SK-N-SH (cell line): Measurements from ENCODE around the gene FHL2. TPM values are rescaled to one million over a fixed set of nuclear protein-coding genes. Genes with fewer than 3 reads are reported as not detected.

Source experiments
- CTCF ChIA-PET: fragments of 300-600, 350-600 bp; formaldehyde crosslinking; extraction: SDS; loops from one replicate; lab custom pipeline; 2021; lab: Yijun Ruan, JAX
- POLR2A ChIA-PET: fragments of 350-600 bp; sonication (Branson Sonifier 250); formaldehyde crosslinking; extraction: SDS; loops from one replicate; lab custom pipeline; 2020; ENCODE audit warnings: antibody characterized with exemption, inconsistent platforms; lab: Yijun Ruan, JAX
- DNase-seq: peaks from one replicate; pipeline ENCODE4 v3.0.0; 2012
- H2AFZ ChIP-seq: fragments of 200-600 bp; sonication (generic); 2 replicates; pipeline ENCODE4 v1.8.1; 2016; ENCODE audit warnings: antibody characterized with exemption, mild to moderate bottlenecking, low read depth
- H3F3A ChIP-seq: fragments of 200-600 bp; sonication (generic); replicated peaks from 2 replicates; pipeline ENCODE3; 2016; ENCODE audit warnings: antibody characterized with exemption, mild to moderate bottlenecking; ENCODE audit not compliant: insufficient read depth
- H3K27ac ChIP-seq, 2 experiments: fragments of 200-500 bp in 1 of 2; fragments of 200-600 bp in 1 of 2; sonication (Bioruptor generic) in 1 of 2; sonication (generic), shearing (Covaris generic) in 1 of 2; 2 replicates each; pipeline versions ENCODE4 v1.5.1 to v1.6.1; 2014 to 2016; ENCODE audit warnings: low read depth in 2 of 2, inconsistent platforms in 1 of 2, low read length in 1 of 2, mild to moderate bottlenecking in 1 of 2, mixed read lengths in 1 of 2
- H3K27me3 ChIP-seq: fragments of 200-600 bp; sonication (generic), shearing (Covaris generic); 2 replicates; pipeline ENCODE4 v1.6.1; 2016; ENCODE audit warnings: mixed run types; ENCODE audit not compliant: insufficient read depth
- H3K36me3 ChIP-seq, 2 experiments: fragments of 200-500 bp in 1 of 2; fragments of 200-600 bp in 1 of 2; sonication (Bioruptor generic) in 1 of 2; sonication (generic) in 1 of 2; replicated peaks in 1 of 2; 2 replicates each; pipeline versions ENCODE3 to v1.5.1; 2014 to 2016; ENCODE audit warnings: low read length in 1 of 2, mild to moderate bottlenecking in 1 of 2; ENCODE audit not compliant: insufficient read depth in 2 of 2, control insufficient read depth in 1 of 2
- H3K4me1 ChIP-seq, 2 experiments: fragments of 200-500 bp in 1 of 2; fragments of 200-600 bp in 1 of 2; sonication (Bioruptor generic) in 1 of 2; sonication (generic), shearing (Covaris generic) in 1 of 2; 2 replicates each; pipeline versions ENCODE4 v1.5.1 to v1.6.1; 2014 to 2016; ENCODE audit warnings: low read depth in 1 of 2, low read length in 1 of 2, mixed run types in 1 of 2; ENCODE audit not compliant: insufficient read depth in 2 of 2, control insufficient read depth in 1 of 2
- H3K4me2 ChIP-seq: fragments of 200-600 bp; sonication (generic), shearing (Covaris generic); 2 replicates; pipeline ENCODE4 v1.6.1; 2017; ENCODE audit warnings: mixed run types
- H3K4me3 ChIP-seq, 2 experiments: fragments of 200-500 bp in 1 of 2; fragments of 200-600 bp in 1 of 2; sonication (Bioruptor generic) in 1 of 2; sonication (generic), shearing (Covaris generic) in 1 of 2; 2 replicates each; pipeline versions ENCODE4 v1.5.1 to v1.8.1; 2014 to 2016; ENCODE audit warnings: low read depth in 2 of 2, inconsistent platforms in 1 of 2, low read length in 1 of 2, mild to moderate bottlenecking in 1 of 2, mixed read lengths in 1 of 2, moderate library complexity in 1 of 2
- H3K79me2 ChIP-seq: fragments of 200-600 bp; sonication (generic); 2 replicates; pipeline ENCODE4 v1.8.1; 2017; ENCODE audit warnings: mild to moderate bottlenecking; ENCODE audit not compliant: insufficient read depth
- H3K9ac ChIP-seq: fragments of 200-600 bp; sonication (generic); 2 replicates; pipeline ENCODE4 v1.6.1; 2017; ENCODE audit warnings: mixed run types
- H3K9me2 ChIP-seq: fragments of 200-600 bp; sonication (generic); 2 replicates; pipeline ENCODE4 v1.6.1; 2017; ENCODE audit warnings: mixed run types
- H3K9me3 ChIP-seq: fragments of 200-600 bp; sonication (generic); 2 replicates; pipeline ENCODE4 v1.6.1; 2017; ENCODE audit warnings: mixed run types, mild to moderate bottlenecking, moderate library complexity
- H4K20me1 ChIP-seq: fragments of 200-600 bp; sonication (generic); 2 replicates; pipeline ENCODE4 v1.6.1; 2017; ENCODE audit warnings: mild to moderate bottlenecking, mixed run types; ENCODE audit not compliant: insufficient read depth
- FOSL2 ChIP-seq: IDR thresholded peaks from 2 replicates; pipeline ENCODE4 v1.4.0; 2012; ENCODE audit warnings: low read depth, mild to moderate bottlenecking, moderate library complexity, borderline replicate concordance
- FOXM1 ChIP-seq: IDR thresholded peaks from 2 replicates; pipeline ENCODE4 v1.4.0; 2012; ENCODE audit warnings: low read depth, mild to moderate bottlenecking
- MEF2A ChIP-seq: IDR thresholded peaks from 2 replicates; pipeline ENCODE4 v1.4.0; 2012; ENCODE audit warnings: low read depth, borderline replicate concordance
- NFIC ChIP-seq: IDR thresholded peaks from 2 replicates; pipeline ENCODE4 v1.4.0; 2012; ENCODE audit warnings: borderline replicate concordance
- NRF1 ChIP-seq: IDR thresholded peaks from 2 replicates; pipeline ENCODE4 v1.6.1; 2012; ENCODE audit warnings: low read depth, mild to moderate bottlenecking, low read length
- POLR2AphosphoS5 ChIP-seq: IDR thresholded peaks from 2 replicates; pipeline ENCODE4 v1.6.1; 2012; ENCODE audit warnings: low read depth, low read length
- RAD21 ChIP-seq: IDR thresholded peaks from 2 replicates; pipeline ENCODE4 v1.6.1; 2012; ENCODE audit warnings: mild to moderate bottlenecking, low read length
- RCOR1 ChIP-seq: fragments of 150-350 bp; IDR thresholded peaks from 2 replicates; pipeline ENCODE4 v1.6.1; 2017; ENCODE audit warnings: antibody characterized with exemption, low read length
- RFX5 ChIP-seq: IDR thresholded peaks from 2 replicates; pipeline ENCODE4 v1.6.1; 2012; ENCODE audit warnings: mild to moderate bottlenecking, improper control_type of control experiment, low read length
- SIN3A ChIP-seq: IDR thresholded peaks from 2 replicates; pipeline ENCODE4 v1.6.1; 2012; ENCODE audit warnings: low read depth, mild to moderate bottlenecking, low read length, moderate library complexity, borderline replicate concordance
- SMC3 ChIP-seq: IDR thresholded peaks from 2 replicates; pipeline ENCODE4 v1.6.1; 2012; ENCODE audit warnings: low read depth, low read length, improper control_type of control experiment
- TAF1 ChIP-seq: IDR thresholded peaks from 2 replicates; pipeline ENCODE4 v1.6.1; 2012; ENCODE audit warnings: low read depth, mild to moderate bottlenecking, low read length, moderate library complexity, borderline replicate concordance
- TCF12 ChIP-seq: IDR thresholded peaks from 2 replicates; pipeline ENCODE4 v1.4.0; 2012
- TEAD4 ChIP-seq: IDR thresholded peaks from 2 replicates; pipeline ENCODE4 v1.4.0; 2012; ENCODE audit warnings: mild to moderate bottlenecking, borderline replicate concordance; ENCODE audit not compliant: insufficient read depth
- YY1 ChIP-seq: IDR thresholded peaks from 2 replicates; pipeline ENCODE4 v1.4.0; 2012; ENCODE audit warnings: low read depth, mild to moderate bottlenecking
- WGBS: methylation state at CpG from one replicate; pipeline ENCODE4 v1.1.6; 2017; ENCODE audit warnings: low lambda C conversion rate; 5-methylcytosine and 5-hydroxymethylcytosine counted together
- polyA plus RNA-seq, 3 experiments: library from polyadenylated mRNA; depleted of rRNA; stranded (reverse); fragments of >200 nt; gene quantifications; 2 replicates each; pipeline ENCODE4 v1.2.3, GENCODE V29; 2012
- TF ChIP-seq, protein P1 (sequence below): fragments of 200-600 bp; sonication (generic); IDR thresholded peaks from 2 replicates; pipeline ENCODE4 v1.6.1; 2017; ENCODE audit warnings: antibody characterized with exemption, mild to moderate bottlenecking, moderate library complexity
- TF ChIP-seq, protein P2 (sequence below): IDR thresholded peaks from 2 replicates; pipeline ENCODE4 v1.4.0; 2012; ENCODE audit warnings: low read depth

Gene FHL2, protein sequence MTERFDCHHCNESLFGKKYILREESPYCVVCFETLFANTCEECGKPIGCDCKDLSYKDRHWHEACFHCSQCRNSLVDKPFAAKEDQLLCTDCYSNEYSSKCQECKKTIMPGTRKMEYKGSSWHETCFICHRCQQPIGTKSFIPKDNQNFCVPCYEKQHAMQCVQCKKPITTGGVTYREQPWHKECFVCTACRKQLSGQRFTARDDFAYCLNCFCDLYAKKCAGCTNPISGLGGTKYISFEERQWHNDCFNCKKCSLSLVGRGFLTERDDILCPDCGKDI
- 31.7 and 33.1 TPM in 2 replicates for polyA plus RNA-seq (2012; rRNA removed)
- 25.7 and 28.6 TPM in 2 replicates for polyA plus RNA-seq (2012; cell fraction: cytosol; rRNA removed)
- polyA plus RNA-seq (2012; cell fraction: nucleus; rRNA removed), result 23.6 and 27.0 TPM in 2 replicates

DNA sequence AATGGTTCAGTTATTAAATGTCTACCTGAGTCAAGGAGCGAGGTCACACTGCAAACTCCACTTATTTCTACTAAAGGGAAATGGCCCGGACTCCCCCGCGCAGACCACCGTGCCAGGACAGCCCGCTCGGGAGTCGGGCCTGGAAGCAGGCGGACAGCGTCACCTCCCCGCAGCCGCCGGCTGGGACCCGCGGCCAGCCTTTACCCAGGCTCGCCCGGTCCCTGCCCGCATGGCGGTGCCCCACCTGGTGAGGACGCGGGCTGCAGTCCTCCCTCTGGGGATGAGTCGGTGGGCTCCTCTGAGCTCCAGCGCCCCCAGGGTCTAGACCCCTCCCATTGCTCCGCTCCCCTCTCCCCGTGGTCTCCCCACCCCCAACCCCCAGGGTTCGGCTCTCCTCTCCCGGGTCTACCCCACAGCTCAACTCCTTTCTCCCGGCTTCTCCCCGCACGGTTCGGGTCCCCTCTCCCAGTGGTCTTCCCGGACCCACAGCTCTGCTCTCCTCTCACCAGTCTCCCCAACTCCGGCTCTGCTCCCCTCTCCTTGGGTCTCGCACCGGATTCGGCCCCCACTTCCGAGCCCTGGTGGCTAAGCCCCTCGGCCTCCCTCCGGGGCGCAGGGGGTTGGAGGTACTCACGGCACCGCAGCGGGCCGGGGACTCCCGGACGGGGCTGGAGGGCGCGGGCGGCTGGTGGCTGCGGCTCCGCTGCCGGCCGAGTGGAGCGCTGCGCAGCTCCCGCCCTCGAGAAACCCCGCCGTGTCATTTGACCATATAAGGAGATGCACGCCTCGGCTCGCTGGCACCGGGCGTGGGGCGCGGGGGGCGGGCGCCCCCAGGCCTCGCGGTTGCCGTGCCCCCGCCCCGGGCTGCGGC, at the start of gene FHL2:
TSS of gene FHL2 (minus strand) at position 716 of the 871 bp plus-strand sequence. CDS start 12,535 bp downstream, outside the sequence.
- H3K27me3 ChIP-seq, result no peaks in the 10 kb centered on the region
- H3K27ac ChIP-seq, result peak within 1 kb of the TSS in 1 of 2 experiments; percentile 87; a peak in 3 of 4 replicates
- no peaks in the 10 kb centered on the region for H3K9me3 ChIP-seq
- H3K4me3 ChIP-seq, result peak within 1 kb of the TSS; percentile 89 to 95
- H3K36me3 ChIP-seq, result peaks cover 0 to 8% of the 10 kb centered on the region in 2 experiments
- no peaks in the 10 kb centered on the region for H3K9me2 ChIP-seq
- peaks cover 18% of the 10 kb centered on the region for H3F3A ChIP-seq
- H3K4me2 ChIP-seq, result peak within 1 kb of the TSS; percentile 94
- no peak for TF ChIP-seq RCOR1
- TF ChIP-seq SMC3, result no peak
- no peak; the same call in 1 of the 2 replicates for TF ChIP-seq TAF1
- TF ChIP-seq SIN3A, result peak; percentile 33; the same call in 1 of the 2 replicates
- TF ChIP-seq POLR2AphosphoS5, result peak; percentile 30; the same call in 1 of the 2 replicates
- TF ChIP-seq MEF2A, result no peak
- TF ChIP-seq TEAD4, result no peak
- no peak for TF ChIP-seq FOXM1
- peak; percentile 20; the same call in 1 of the 2 replicates for TF ChIP-seq RAD21
- TF ChIP-seq YY1, result no peak
- no peak for TF ChIP-seq TCF12
- TF ChIP-seq RFX5, result no peak
- peak; percentile 70 for TF ChIP-seq NRF1
- TF ChIP-seq, protein P1, sequence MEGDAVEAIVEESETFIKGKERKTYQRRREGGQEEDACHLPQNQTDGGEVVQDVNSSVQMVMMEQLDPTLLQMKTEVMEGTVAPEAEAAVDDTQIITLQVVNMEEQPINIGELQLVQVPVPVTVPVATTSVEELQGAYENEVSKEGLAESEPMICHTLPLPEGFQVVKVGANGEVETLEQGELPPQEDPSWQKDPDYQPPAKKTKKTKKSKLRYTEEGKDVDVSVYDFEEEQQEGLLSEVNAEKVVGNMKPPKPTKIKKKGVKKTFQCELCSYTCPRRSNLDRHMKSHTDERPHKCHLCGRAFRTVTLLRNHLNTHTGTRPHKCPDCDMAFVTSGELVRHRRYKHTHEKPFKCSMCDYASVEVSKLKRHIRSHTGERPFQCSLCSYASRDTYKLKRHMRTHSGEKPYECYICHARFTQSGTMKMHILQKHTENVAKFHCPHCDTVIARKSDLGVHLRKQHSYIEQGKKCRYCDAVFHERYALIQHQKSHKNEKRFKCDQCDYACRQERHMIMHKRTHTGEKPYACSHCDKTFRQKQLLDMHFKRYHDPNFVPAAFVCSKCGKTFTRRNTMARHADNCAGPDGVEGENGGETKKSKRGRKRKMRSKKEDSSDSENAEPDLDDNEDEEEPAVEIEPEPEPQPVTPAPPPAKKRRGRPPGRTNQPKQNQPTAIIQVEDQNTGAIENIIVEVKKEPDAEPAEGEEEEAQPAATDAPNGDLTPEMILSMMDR, result peak; percentile 48
- no peak for TF ChIP-seq FOSL2
- TF ChIP-seq NFIC, result no peak
- TF ChIP-seq, protein P2, sequence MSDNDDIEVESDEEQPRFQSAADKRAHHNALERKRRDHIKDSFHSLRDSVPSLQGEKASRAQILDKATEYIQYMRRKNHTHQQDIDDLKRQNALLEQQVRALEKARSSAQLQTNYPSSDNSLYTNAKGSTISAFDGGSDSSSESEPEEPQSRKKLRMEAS, result peak; percentile 88
- WGBS, result 2% methylated on average over 39 of the region's 74 CpGs
- H3K9ac ChIP-seq, result peak within 1 kb of the TSS; percentile 99
- peaks cover 16% of the 10 kb centered on the region; the same call in 1 of the 2 replicates for H4K20me1 ChIP-seq
- H3K79me2 ChIP-seq, result peaks cover 48% of the 10 kb centered on the region
- DNase-seq, result peak; percentile 94
- H3K4me1 ChIP-seq, result peaks cover 4 to 6% of the 10 kb centered on the region in 2 experiments
- CTCF ChIA-PET, result interaction anchor here (0.8 to 3.8 kb wide), 20 partner anchors 7 to 123 kb away, joined by 3 to 21 read pairs (median 5); no protein-coding TSS in a partner anchor
- POLR2A ChIA-PET, result interaction anchor here (0.9 to 1.4 kb wide), 3 partner anchors 15 to 61 kb away, joined by 3 to 7 read pairs (median 4); partner anchors contain the start of gene C2orf49
- peak within 1 kb of the TSS; percentile 73 for H2AFZ ChIP-seq
